ENCODE measurements around the gene BEND3. TPM values are rescaled to one million over a fixed set of nuclear protein-coding genes. Genes with fewer than 3 reads are reported as not detected.
"Not testable (repeated sequence)": the region's sequence is repeated elsewhere in the genome, so short reads cannot be mapped to it uniquely, and the experiment has no call there.

The BEND3 gene
- total RNA-seq, 1 donor from 2014 or later: 4.4 TPM

DNA sequence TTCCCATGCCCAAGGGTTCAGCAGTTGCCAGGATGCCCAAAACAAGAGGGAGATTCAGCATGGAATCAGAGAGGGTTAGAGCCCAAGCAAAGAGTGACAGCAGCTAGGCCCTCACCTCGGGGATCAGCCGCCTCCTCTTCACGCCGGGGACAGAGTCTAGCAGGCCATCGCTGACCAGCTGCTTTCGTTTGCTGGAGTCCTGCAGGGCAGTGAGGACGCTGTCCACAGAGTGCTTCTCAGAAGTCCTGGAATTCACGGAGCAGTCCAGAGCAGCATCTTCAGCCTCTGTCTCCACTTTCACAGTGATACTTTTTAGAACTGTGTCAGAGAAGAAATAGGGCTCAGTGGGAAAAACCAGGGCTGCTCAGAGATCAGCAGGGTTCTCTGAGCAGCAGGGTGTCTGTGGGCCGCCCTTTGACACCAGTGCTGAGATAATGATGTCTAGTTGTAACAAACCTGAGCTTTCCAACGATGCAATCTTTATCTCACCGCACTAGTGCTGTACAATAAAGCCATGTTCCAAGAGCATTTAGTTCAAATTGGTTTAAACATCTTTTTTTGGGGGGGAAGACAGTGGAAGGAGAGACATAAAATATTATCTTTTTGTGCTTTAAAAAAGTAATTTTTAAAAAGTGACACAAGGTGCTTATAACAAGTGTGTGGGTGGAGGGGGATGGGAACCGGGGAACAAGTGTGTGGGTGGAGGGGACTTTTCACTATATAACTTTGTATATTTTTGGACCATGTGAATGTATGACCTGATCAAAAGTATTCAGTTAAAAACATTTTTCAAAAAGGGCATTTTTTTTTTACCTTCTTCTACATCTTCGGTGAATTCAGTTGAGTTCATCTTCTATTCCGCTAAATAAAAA, 16.6 kb downstream of the BEND3 start:
- Mint-ChIP-seq H3K4me1 (ENCODE audit: low read depth, unreplicated experiment) (no peaks in the 10 kb centered on the region), H3K36me3 (ENCODE audit: low read depth, unreplicated experiment) (peaks cover 5% of the 10 kb centered on the region), H3K27me3 (ENCODE audit: low read depth, unreplicated experiment) (no peaks in the 10 kb centered on the region), H3K27ac (ENCODE audit: unreplicated experiment) (no peak overlapping the region), H3K9me3 (ENCODE audit: unreplicated experiment) (no peaks in the 10 kb centered on the region), H3K4me3 (ENCODE audit: unreplicated experiment) (no peak overlapping the region)
- DNase-seq (ENCODE audit: low read depth) (no peak), FAIRE-seq (no peak)
- Histone ChIP-seq H3K4me3 (ENCODE audit: insufficient read depth, low read depth, low read length) (no peak overlapping the region), H3K27ac (ENCODE audit: low read depth, low read length) (no peak overlapping the region), H3K9me3 (ENCODE audit: insufficient read depth, low read depth, low read length) (no peaks in the 10 kb centered on the region), H2AFZ (ENCODE audit: low read depth, low read length) (no peak overlapping the region), H3K36me3 (ENCODE audit: insufficient read depth, low read length) (no peaks in the 10 kb centered on the region), H3K9ac (ENCODE audit: low read length) (no peak overlapping the region), H3K79me2 (ENCODE audit: insufficient read depth, low read length) (peaks cover 6% of the 10 kb centered on the region), H3K27me3 (ENCODE audit: insufficient read depth, low read length) (no peaks in the 10 kb centered on the region), H3K4me1 (ENCODE audit: insufficient read depth, low read length) (no peaks in the 10 kb centered on the region), H4K20me1 (ENCODE audit: insufficient read depth, low read length) (no peaks in the 10 kb centered on the region), H3K4me2 (ENCODE audit: low read length) (no peak overlapping the region)
- TF ChIP-seq, protein P1, sequence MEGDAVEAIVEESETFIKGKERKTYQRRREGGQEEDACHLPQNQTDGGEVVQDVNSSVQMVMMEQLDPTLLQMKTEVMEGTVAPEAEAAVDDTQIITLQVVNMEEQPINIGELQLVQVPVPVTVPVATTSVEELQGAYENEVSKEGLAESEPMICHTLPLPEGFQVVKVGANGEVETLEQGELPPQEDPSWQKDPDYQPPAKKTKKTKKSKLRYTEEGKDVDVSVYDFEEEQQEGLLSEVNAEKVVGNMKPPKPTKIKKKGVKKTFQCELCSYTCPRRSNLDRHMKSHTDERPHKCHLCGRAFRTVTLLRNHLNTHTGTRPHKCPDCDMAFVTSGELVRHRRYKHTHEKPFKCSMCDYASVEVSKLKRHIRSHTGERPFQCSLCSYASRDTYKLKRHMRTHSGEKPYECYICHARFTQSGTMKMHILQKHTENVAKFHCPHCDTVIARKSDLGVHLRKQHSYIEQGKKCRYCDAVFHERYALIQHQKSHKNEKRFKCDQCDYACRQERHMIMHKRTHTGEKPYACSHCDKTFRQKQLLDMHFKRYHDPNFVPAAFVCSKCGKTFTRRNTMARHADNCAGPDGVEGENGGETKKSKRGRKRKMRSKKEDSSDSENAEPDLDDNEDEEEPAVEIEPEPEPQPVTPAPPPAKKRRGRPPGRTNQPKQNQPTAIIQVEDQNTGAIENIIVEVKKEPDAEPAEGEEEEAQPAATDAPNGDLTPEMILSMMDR (IDR thresholded peaks at IDR 0.05; ENCODE audit: insufficient read depth, low read depth, low read length): no peak
- TF ChIP-seq EZH2 (IDR thresholded peaks at IDR 0.05; ENCODE audit: insufficient read depth, low read length): no peak

DNA sequence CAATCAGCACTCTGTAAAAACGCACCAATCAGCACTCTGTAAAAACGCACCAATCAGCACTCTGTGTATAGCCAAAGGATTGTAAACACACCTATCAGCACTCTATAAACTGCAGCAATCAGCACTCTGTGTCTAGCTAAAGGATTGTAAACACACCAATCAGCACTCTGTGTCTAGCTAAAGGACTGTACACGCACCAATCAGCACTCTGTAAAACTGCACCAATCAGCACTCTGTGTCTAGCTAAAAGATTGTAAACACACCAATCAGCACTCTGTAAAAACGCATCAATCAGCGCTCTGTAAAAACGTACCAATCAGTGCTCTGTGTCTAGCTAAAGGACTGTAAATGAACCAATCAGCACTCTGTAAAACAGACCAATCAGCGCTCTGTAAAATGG, 30.9 kb downstream of the BEND3 start:
- H3K4me2 ChIP-seq (ENCODE audit: low read length); H3K36me3 ChIP-seq (ENCODE audit: insufficient read depth, low read length); H3K4me3 ChIP-seq (ENCODE audit: insufficient read depth, low read depth, low read length); H3K27me3 ChIP-seq (ENCODE audit: insufficient read depth, low read length); H3K27me3 Mint-ChIP-seq (ENCODE audit: low read depth, unreplicated experiment); H3K4me1 ChIP-seq (ENCODE audit: insufficient read depth, low read length); H2AFZ ChIP-seq (ENCODE audit: low read depth, low read length); H3K9ac ChIP-seq (ENCODE audit: low read length); DNase-seq (ENCODE audit: low read depth); H3K27ac ChIP-seq (ENCODE audit: low read depth, low read length); H4K20me1 ChIP-seq (ENCODE audit: insufficient read depth, low read length); H3K9me3 ChIP-seq (ENCODE audit: insufficient read depth, low read depth, low read length); H3K27ac Mint-ChIP-seq (ENCODE audit: unreplicated experiment); H3K4me3 Mint-ChIP-seq (ENCODE audit: unreplicated experiment); H3K4me1 Mint-ChIP-seq (ENCODE audit: low read depth, unreplicated experiment); FAIRE-seq; H3K9me3 Mint-ChIP-seq (ENCODE audit: unreplicated experiment); H3K79me2 ChIP-seq (ENCODE audit: insufficient read depth, low read length): not testable (repeated sequence)
- peaks cover 13% of the 10 kb centered on the region for H3K36me3 Mint-ChIP-seq (ENCODE audit: low read depth, unreplicated experiment)

DNA sequence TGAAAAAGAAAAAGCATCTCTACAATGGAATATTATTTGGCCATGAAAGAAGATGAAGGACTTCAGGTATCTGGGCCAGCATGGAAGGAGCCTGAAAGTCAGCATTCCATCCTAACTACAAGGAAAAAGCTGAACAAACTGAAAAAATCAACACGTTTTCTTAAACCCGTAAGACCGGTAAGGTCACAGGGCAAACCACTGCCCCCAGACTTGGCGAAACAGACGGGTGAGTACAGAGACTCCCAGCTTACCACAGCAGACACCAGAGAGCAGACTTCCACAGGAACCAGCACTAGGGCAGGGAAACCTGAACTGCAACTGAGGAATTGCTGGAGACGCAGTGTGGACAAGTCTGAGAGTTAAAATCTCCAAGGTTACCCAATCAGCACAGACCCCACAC, 31.4 kb downstream of the BEND3 start:
- no peak overlapping the region for H3K9ac ChIP-seq (ENCODE audit: low read length)
- Mint-ChIP-seq H3K9me3 (ENCODE audit: unreplicated experiment) (peaks cover 6% of the 10 kb centered on the region), H3K4me1 (ENCODE audit: low read depth, unreplicated experiment) (no peaks in the 10 kb centered on the region), H3K27ac (ENCODE audit: unreplicated experiment) (no peak overlapping the region), H3K4me3 (ENCODE audit: unreplicated experiment) (no peak overlapping the region), H3K27me3 (ENCODE audit: low read depth, unreplicated experiment) (no peaks in the 10 kb centered on the region), H3K36me3 (ENCODE audit: low read depth, unreplicated experiment) (peaks cover 13% of the 10 kb centered on the region)
- no peaks in the 10 kb centered on the region for H3K79me2 ChIP-seq (ENCODE audit: insufficient read depth, low read length)
- no peaks in the 10 kb centered on the region for H3K4me1 ChIP-seq (ENCODE audit: insufficient read depth, low read length)
- H4K20me1 ChIP-seq (ENCODE audit: insufficient read depth, low read length): no peaks in the 10 kb centered on the region
- no peak overlapping the region for H3K4me2 ChIP-seq (ENCODE audit: low read length)
- H2AFZ ChIP-seq (ENCODE audit: low read depth, low read length): no peak overlapping the region
- no peaks in the 10 kb centered on the region for H3K36me3 ChIP-seq (ENCODE audit: insufficient read depth, low read length)
- no peaks in the 10 kb centered on the region for H3K9me3 ChIP-seq (ENCODE audit: insufficient read depth, low read depth, low read length)
- H3K27me3 ChIP-seq (ENCODE audit: insufficient read depth, low read length): no peaks in the 10 kb centered on the region
- TF ChIP-seq, protein P1 (IDR thresholded peaks at IDR 0.05; ENCODE audit: insufficient read depth, low read depth, low read length): no peak
- TF ChIP-seq EZH2 (IDR thresholded peaks at IDR 0.05; ENCODE audit: insufficient read depth, low read length): no peak
- DNase-seq (ENCODE audit: low read depth): no peak
- no peak overlapping the region for H3K4me3 ChIP-seq (ENCODE audit: insufficient read depth, low read depth, low read length)
- no peak for FAIRE-seq
- no peak overlapping the region for H3K27ac ChIP-seq (ENCODE audit: low read depth, low read length)
